Vagina (tissue), 2 donors: ENCODE measurements around the gene SPHK2. TPM values are rescaled to one million over a fixed set of nuclear protein-coding genes. Genes with fewer than 3 reads are reported as not detected.
"Not testable (repeated sequence)": the region's sequence is repeated elsewhere in the genome, so short reads cannot be mapped to it uniquely, and the experiment has no call there.

ENCODE experiments used
- DNase-seq, 2 donors: peaks; one replicate each; pipeline ENCODE4 v3.0.0-alpha.2; 2017; ENCODE audit errors: extremely low spot score in 2 of 2
- H3K27ac ChIP-seq: fragments of 200-600 bp; sonication (generic); one replicate; pipeline ENCODE4 v1.5.1; 2019
- H3K27me3 ChIP-seq: fragments of 200-600 bp; sonication (generic); one replicate; pipeline ENCODE4 v1.5.1; 2019
- H3K36me3 ChIP-seq, 2 donors: fragments of 200-600 bp; sonication (generic); one replicate each; pipeline ENCODE4 v1.5.1; 2017 to 2019
- H3K4me1 ChIP-seq: fragments of 200-600 bp; sonication (generic); one replicate; pipeline ENCODE4 v1.5.1; 2019
- H3K4me3 ChIP-seq, 2 donors: fragments of 200-600 bp; sonication (generic); 1 replicate in 1 of 2; 2 replicates in 1 of 2; pipeline ENCODE4 v1.5.1; 2016 to 2019
- H3K9me3 ChIP-seq: fragments of 200-600 bp; sonication (generic); one replicate; pipeline ENCODE4 v1.5.1; 2019
- CTCF ChIP-seq, 3 experiments: fragments of 450-650 bp in 2 of 3; fragments of 200-600 bp in 1 of 3; sonication (generic) in 1 of 3; IDR thresholded peaks; one replicate each; pipeline ENCODE4 v1.5.1; 2017 to 2019; ENCODE audit warnings: antibody characterized with exemption in 3 of 3, mild to moderate bottlenecking in 2 of 3, moderate library complexity in 2 of 3
- POLR2A ChIP-seq, 2 donors: fragments of 450-650 bp; IDR thresholded peaks; one replicate each; pipeline ENCODE4 v1.6.1; 2017; ENCODE audit warnings: antibody characterized with exemption in 2 of 2, mild to moderate bottlenecking in 2 of 2, moderate library complexity in 2 of 2
- POLR2AphosphoS5 ChIP-seq, 2 donors: sonication (generic); formaldehyde crosslinking; IDR thresholded peaks; one replicate each; pipeline ENCODE4 v1.9.0; 2017; ENCODE audit warnings: antibody characterized with exemption in 2 of 2, mild to moderate bottlenecking in 2 of 2, low read depth in 1 of 2; ENCODE audit not compliant: insufficient read depth in 1 of 2
- intact Hi-C: fragments of 100-400 bp; cut with DNase I; formaldehyde crosslinking; loops from one replicate; pipeline ENCODE4 v1.15.1; 2023
- total RNA-seq: library from RNA; depleted of rRNA; stranded (reverse); fragments of >200 nt; gene quantifications from one replicate; pipeline ENCODE4 v1.2.3, GENCODE V29; 2016

SPHK2 gene
- total RNA-seq, 1 donor from 2014 or later: 19.9 TPM

GRCh38 chr19:48676487-48676886 lies 57.2 kb downstream of the SPHK2 start:
- peaks cover 10% of the 10 kb centered on the region for H3K4me1 ChIP-seq
- H3K27me3 ChIP-seq: no peaks in the 10 kb centered on the region
- DNase-seq: no peak
- intact Hi-C loops: loop anchor here (10.0 kb wide), 1 partner anchor 58 kb away; no protein-coding TSS in a partner anchor
- no peak overlapping the region for H3K4me3 ChIP-seq
- TF ChIP-seq CTCF (IDR thresholded peaks at IDR 0.05): no peak
- TF ChIP-seq POLR2AphosphoS5 (IDR thresholded peaks at IDR 0.05; ENCODE audit: insufficient read depth in 1 of 2, low read depth in 1 of 2): no peak
- TF ChIP-seq POLR2A (IDR thresholded peaks at IDR 0.05): no peak
- H3K27ac ChIP-seq: no peak overlapping the region
- H3K9me3 ChIP-seq: no peaks in the 10 kb centered on the region
- no peaks in the 10 kb centered on the region for H3K36me3 ChIP-seq

- Histone ChIP-seq H3K36me3 (no peaks in the 10 kb centered on the region), H3K4me3 (no peak overlapping the region), H3K27me3 (no peaks in the 10 kb centered on the region), H3K4me1 (peaks cover 10% of the 10 kb centered on the region), H3K9me3 (no peaks in the 10 kb centered on the region), H3K27ac (no peak overlapping the region)
- no peak for TF ChIP-seq CTCF (IDR thresholded peaks at IDR 0.05)
- no peak for TF ChIP-seq POLR2A (IDR thresholded peaks at IDR 0.05)
- no peak for TF ChIP-seq POLR2AphosphoS5 (IDR thresholded peaks at IDR 0.05; ENCODE audit: insufficient read depth in 1 of 2, low read depth in 1 of 2)
- DNase-seq: no peak
- intact Hi-C loops: loop anchor here (10.0 kb wide), 1 partner anchor 58 kb away; no protein-coding TSS in a partner anchor
These were observed 57.6 kb downstream of the SPHK2 start for GRCh38 chr19:48676887-48677286.

- Histone ChIP-seq H3K36me3 (no peaks in the 10 kb centered on the region), H3K9me3 (no peaks in the 10 kb centered on the region), H3K27ac (no peak overlapping the region), H3K4me3 (no peak overlapping the region), H3K27me3 (no peaks in the 10 kb centered on the region), H3K4me1 (peaks cover 10% of the 10 kb centered on the region)
- intact Hi-C loops: loop anchor here (10.0 kb wide), 1 partner anchor 57 kb away; no protein-coding TSS in a partner anchor
- TF ChIP-seq POLR2AphosphoS5 (IDR thresholded peaks at IDR 0.05; ENCODE audit: insufficient read depth in 1 of 2, low read depth in 1 of 2): no peak
- no peak for TF ChIP-seq POLR2A (IDR thresholded peaks at IDR 0.05)
- TF ChIP-seq CTCF (IDR thresholded peaks at IDR 0.05): no peak
- DNase-seq: no peak
These were observed 58.9 kb downstream of the SPHK2 start for GRCh38 chr19:48678201-48678600.

- intact Hi-C loops, H3K9me3 ChIP-seq, DNase-seq, H3K27me3 ChIP-seq, H3K4me1 ChIP-seq, H3K36me3 ChIP-seq, H3K4me3 ChIP-seq, H3K27ac ChIP-seq: not testable (repeated sequence)
These were observed 60.7 kb downstream of the SPHK2 start for GRCh38 chr19:48680006-48680405.

Other genes starting within 250 kb of the SPHK2 start
- gene KDELR1, start 228.0 kb upstream of the SPHK2 start, total RNA-seq: 90.8 TPM
- not detected for gene GRIN2D, start 225.8 kb upstream of the SPHK2 start, total RNA-seq
- 20.4 TPM for gene GRWD1, start 173.5 kb upstream of the SPHK2 start, total RNA-seq
- 3.7 TPM for gene KCNJ14, start 163.9 kb upstream of the SPHK2 start, total RNA-seq
- 87.2 TPM for gene CYTH2, start 150.1 kb upstream of the SPHK2 start, total RNA-seq
- 1.7 TPM for gene LMTK3, start 107.7 kb upstream of the SPHK2 start, total RNA-seq
- gene SULT2B1, start 67.3 kb upstream of the SPHK2 start, total RNA-seq: 43.0 TPM
- gene SPACA4, start 12.8 kb upstream of the SPHK2 start, total RNA-seq: 3.9 TPM
- 3.2 TPM for gene FAM83E, start 4.4 kb upstream of the SPHK2 start, total RNA-seq
- gene RPL18, start 328 bp upstream of the SPHK2 start, total RNA-seq: 2,346 TPM
- gene DBP, start 17.9 kb downstream of the SPHK2 start, total RNA-seq: 4.9 TPM
- 7.9 TPM for gene CA11, start 26.7 kb downstream of the SPHK2 start, total RNA-seq
- 0.98 TPM for gene NTN5, start 53.5 kb downstream of the SPHK2 start, total RNA-seq
- gene FUT2, start 76.5 kb downstream of the SPHK2 start, total RNA-seq: 6.1 TPM
- 3.4 TPM for gene MAMSTR, start 100.2 kb downstream of the SPHK2 start, total RNA-seq
- 31.2 TPM for gene RASIP1, start 121.1 kb downstream of the SPHK2 start, total RNA-seq
- gene IZUMO1, start 127.4 kb downstream of the SPHK2 start, total RNA-seq: 2.2 TPM
- gene FUT1, start 133.1 kb downstream of the SPHK2 start, total RNA-seq: 6.4 TPM
- not detected for gene FGF21, start 136.0 kb downstream of the SPHK2 start, total RNA-seq
- gene BCAT2, start 191.5 kb downstream of the SPHK2 start, total RNA-seq: 41.5 TPM
- 19.2 TPM for gene HSD17B14, start 217.0 kb downstream of the SPHK2 start, total RNA-seq
- gene PLEKHA4, start 249.1 kb downstream of the SPHK2 start, total RNA-seq: 37.1 TPM